Measurements from ENCODE around the gene BMP2.
A peak's percentile ranks its signal among the peaks of the same experiment; 100 is the strongest.

Gene BMP2

GRCh38 chr20:6767126-6767535, 355 bp upstream of the BMP2 start:
- Histone ChIP-seq H3K4me1 (ENCODE audit: control insufficient read depth in 2 of 2, insufficient read depth in 2 of 2, low read length in 2 of 2) (peaks cover 10 to 20% of the 10 kb centered on the region in 2 donors), H3K4me3 (ENCODE audit: low read length in 2 of 2) (peak overlapping the region; percentile 45 to 69), H3K27ac (ENCODE audit: low read depth in 2 of 2, low read length in 2 of 2) (peak overlapping the region; percentile 43 to 59), H3K36me3 (ENCODE audit: control insufficient read depth in 2 of 2, insufficient read depth in 2 of 2, low read length in 2 of 2) (peaks cover 0 to 8% of the 10 kb centered on the region in 2 donors), H3K9me3 (ENCODE audit: control insufficient read depth in 2 of 2, low read length in 2 of 2) (no peaks in the 10 kb centered on the region), H3K9ac (ENCODE audit: low read depth in 1 of 2, low read length in 2 of 2) (peak overlapping the region; percentile 18 to 43), H3K27me3 (ENCODE audit: control insufficient read depth in 2 of 2, insufficient read depth in 2 of 2, low read length in 2 of 2) (peaks cover 0 to 2% of the 10 kb centered on the region in 2 donors)

DNA sequence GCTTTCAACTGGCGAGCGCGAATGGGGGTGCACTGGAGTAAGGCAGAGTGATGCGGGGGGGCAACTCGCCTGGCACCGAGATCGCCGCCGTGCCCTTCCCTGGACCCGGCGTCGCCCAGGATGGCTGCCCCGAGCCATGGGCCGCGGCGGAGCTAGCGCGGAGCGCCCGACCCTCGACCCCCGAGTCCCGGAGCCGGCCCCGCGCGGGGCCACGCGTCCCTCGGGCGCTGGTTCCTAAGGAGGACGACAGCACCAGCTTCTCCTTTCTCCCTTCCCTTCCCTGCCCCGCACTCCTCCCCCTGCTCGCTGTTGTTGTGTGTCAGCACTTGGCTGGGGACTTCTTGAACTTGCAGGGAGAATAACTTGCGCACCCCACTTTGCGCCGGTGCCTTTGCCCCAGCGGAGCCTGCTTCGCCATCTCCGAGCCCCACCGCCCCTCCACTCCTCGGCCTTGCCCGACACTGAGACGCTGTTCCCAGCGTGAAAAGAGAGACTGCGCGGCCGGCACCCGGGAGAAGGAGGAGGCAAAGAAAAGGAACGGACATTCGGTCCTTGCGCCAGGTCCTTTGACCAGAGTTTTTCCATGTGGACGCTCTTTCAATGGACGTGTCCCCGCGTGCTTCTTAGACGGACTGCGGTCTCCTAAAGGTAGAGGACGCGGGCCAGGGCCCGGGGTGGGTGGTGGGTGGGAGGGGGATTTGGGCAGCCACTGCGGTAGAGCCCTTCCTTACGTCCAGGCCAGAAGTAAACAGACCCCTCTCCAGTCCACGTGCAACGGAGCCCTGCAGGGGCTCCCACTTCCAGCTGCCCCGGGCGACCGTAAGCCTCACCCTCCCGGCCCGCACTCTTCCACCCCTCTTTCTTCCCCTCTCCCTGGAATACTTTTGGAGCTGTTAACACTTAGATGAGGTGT, 998 bp downstream of the BMP2 start:
- peaks cover 10 to 20% of the 10 kb centered on the region in 2 donors for H3K4me1 ChIP-seq (ENCODE audit: control insufficient read depth in 2 of 2, insufficient read depth in 2 of 2, low read length in 2 of 2)
- H3K27me3 ChIP-seq (ENCODE audit: control insufficient read depth in 2 of 2, insufficient read depth in 2 of 2, low read length in 2 of 2) = peaks cover 0 to 2% of the 10 kb centered on the region in 2 donors
- H3K9me3 ChIP-seq (ENCODE audit: control insufficient read depth in 2 of 2, low read length in 2 of 2) = no peaks in the 10 kb centered on the region
- H3K4me3 ChIP-seq (ENCODE audit: low read length in 2 of 2) = peak overlapping the region; percentile 83 to 90
- H3K27ac ChIP-seq (ENCODE audit: low read depth in 2 of 2, low read length in 2 of 2) = peak overlapping the region; percentile 77 to 87
- H3K9ac ChIP-seq (ENCODE audit: low read depth in 1 of 2, low read length in 2 of 2) = peak overlapping the region; percentile 71 to 94
- peaks cover 0 to 21% of the 10 kb centered on the region in 2 donors for H3K36me3 ChIP-seq (ENCODE audit: control insufficient read depth in 2 of 2, insufficient read depth in 2 of 2, low read length in 2 of 2)

DNA sequence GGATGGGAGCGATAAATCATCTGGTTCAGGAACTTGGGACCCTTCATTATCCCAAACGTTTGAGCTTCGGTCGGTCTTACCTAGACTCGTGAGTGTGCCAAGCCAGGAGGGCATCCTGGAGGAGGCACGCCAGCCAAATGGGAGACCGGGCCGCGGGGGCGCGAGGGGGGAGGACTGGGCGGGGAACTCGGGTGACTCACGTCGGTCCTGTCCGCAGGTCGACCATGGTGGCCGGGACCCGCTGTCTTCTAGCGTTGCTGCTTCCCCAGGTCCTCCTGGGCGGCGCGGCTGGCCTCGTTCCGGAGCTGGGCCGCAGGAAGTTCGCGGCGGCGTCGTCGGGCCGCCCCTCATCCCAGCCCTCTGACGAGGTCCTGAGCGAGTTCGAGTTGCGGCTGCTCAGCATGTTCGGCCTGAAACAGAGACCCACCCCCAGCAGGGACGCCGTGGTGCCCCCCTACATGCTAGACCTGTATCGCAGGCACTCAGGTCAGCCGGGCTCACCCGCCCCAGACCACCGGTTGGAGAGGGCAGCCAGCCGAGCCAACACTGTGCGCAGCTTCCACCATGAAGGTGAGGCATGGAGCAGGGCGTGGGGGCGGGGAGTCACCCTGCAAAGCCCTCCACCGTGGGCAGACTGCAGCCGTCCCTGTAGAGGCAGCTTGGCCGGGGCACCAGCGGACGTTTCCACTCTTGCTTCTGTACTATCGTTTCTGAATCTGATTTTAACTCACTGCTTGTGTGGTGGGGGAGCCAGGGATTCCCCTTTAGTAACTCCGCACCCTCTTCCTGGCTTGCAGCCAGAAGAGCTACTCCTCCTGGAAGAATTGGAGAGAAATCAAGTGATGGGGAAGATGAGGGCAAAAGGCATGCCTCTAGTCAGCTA, 2.7 kb downstream of the BMP2 start:
- H3K36me3 ChIP-seq (ENCODE audit: control insufficient read depth in 2 of 2, insufficient read depth in 2 of 2, low read length in 2 of 2) = peaks cover 0 to 21% of the 10 kb centered on the region in 2 donors
- peak overlapping the region; percentile 83 to 90 for H3K4me3 ChIP-seq (ENCODE audit: low read length in 2 of 2)
- peak overlapping the region; percentile 19 to 35 for H3K27ac ChIP-seq (ENCODE audit: low read depth in 2 of 2, low read length in 2 of 2)
- H3K9ac ChIP-seq (ENCODE audit: low read depth in 1 of 2, low read length in 2 of 2) = peak overlapping the region; percentile 71 to 94
- H3K27me3 ChIP-seq (ENCODE audit: control insufficient read depth in 2 of 2, insufficient read depth in 2 of 2, low read length in 2 of 2) = peaks cover 0 to 2% of the 10 kb centered on the region in 2 donors
- no peaks in the 10 kb centered on the region for H3K9me3 ChIP-seq (ENCODE audit: control insufficient read depth in 2 of 2, low read length in 2 of 2)
- H3K4me1 ChIP-seq (ENCODE audit: control insufficient read depth in 2 of 2, insufficient read depth in 2 of 2, low read length in 2 of 2) = peaks cover 10 to 20% of the 10 kb centered on the region in 2 donors

DNA sequence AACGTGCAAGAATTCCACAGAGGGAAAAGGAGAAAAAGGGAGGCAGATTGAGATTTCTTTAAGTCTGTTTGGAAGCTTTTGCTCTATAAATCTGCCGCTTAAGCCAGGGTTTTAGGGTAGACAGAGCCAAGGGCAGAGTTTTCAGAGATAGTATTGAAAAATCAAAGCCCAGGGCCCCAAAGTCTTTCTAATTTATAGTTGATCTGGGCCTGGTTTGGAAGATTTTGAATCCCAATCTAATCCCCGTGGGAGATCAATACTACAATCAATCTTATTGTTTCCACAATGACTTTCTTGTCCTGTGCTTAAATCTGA, 3.3 kb downstream of the BMP2 start:
- Histone ChIP-seq H3K9ac (ENCODE audit: low read depth in 1 of 2, low read length in 2 of 2) (peak overlapping the region; percentile 71 to 94), H3K27me3 (ENCODE audit: control insufficient read depth in 2 of 2, insufficient read depth in 2 of 2, low read length in 2 of 2) (peaks cover 0 to 2% of the 10 kb centered on the region in 2 donors), H3K9me3 (ENCODE audit: control insufficient read depth in 2 of 2, low read length in 2 of 2) (no peaks in the 10 kb centered on the region), H3K27ac (ENCODE audit: low read depth in 2 of 2, low read length in 2 of 2) (no peak overlapping the region), H3K4me3 (ENCODE audit: low read length in 2 of 2) (peak overlapping the region; percentile 83 to 90), H3K36me3 (ENCODE audit: control insufficient read depth in 2 of 2, insufficient read depth in 2 of 2, low read length in 2 of 2) (peaks cover 0 to 21% of the 10 kb centered on the region in 2 donors), H3K4me1 (ENCODE audit: control insufficient read depth in 2 of 2, insufficient read depth in 2 of 2, low read length in 2 of 2) (peaks cover 10 to 20% of the 10 kb centered on the region in 2 donors)

GRCh38 chr20:6780433-6781190, 13.1 kb downstream of the BMP2 start:
- Histone ChIP-seq H3K27me3 (ENCODE audit: control insufficient read depth in 2 of 2, insufficient read depth in 2 of 2, low read length in 2 of 2) (no peaks in the 10 kb centered on the region), H3K27ac (ENCODE audit: low read depth in 2 of 2, low read length in 2 of 2) (no peak overlapping the region), H3K9me3 (ENCODE audit: control insufficient read depth in 2 of 2, low read length in 2 of 2) (no peaks in the 10 kb centered on the region), H3K4me1 (ENCODE audit: control insufficient read depth in 2 of 2, insufficient read depth in 2 of 2, low read length in 2 of 2) (peaks cover 4 to 7% of the 10 kb centered on the region in 2 donors), H3K36me3 (ENCODE audit: control insufficient read depth in 2 of 2, insufficient read depth in 2 of 2, low read length in 2 of 2) (peaks cover 6 to 16% of the 10 kb centered on the region in 2 donors), H3K9ac (ENCODE audit: low read depth in 1 of 2, low read length in 2 of 2) (no peak overlapping the region), H3K4me3 (ENCODE audit: low read length in 2 of 2) (no peak overlapping the region)

DNA sequence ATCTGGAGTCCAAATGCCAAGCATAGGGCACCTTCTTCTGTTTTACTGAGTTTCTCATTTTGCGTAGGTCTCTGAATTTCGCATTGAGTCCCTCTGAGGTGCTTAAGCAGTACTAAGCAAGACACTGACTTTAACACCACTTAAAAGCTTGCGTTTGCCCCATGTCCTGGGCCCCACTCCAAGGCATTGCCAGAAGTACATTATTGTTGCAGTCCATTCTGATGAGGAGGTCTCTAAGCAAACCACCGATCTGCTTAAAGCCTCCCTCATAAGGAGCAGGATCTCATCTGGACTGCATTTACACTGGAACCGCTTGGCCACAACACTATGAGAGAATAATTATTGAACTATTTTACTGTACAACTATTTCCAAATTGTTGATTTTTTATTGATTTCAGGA, 16.3 kb downstream of the BMP2 start:
- peaks cover 1 to 7% of the 10 kb centered on the region in 2 donors for H3K36me3 ChIP-seq (ENCODE audit: control insufficient read depth in 2 of 2, insufficient read depth in 2 of 2, low read length in 2 of 2)
- H3K9ac ChIP-seq (ENCODE audit: low read depth in 1 of 2, low read length in 2 of 2) = no peak overlapping the region
- no peaks in the 10 kb centered on the region for H3K9me3 ChIP-seq (ENCODE audit: control insufficient read depth in 2 of 2, low read length in 2 of 2)
- no peaks in the 10 kb centered on the region for H3K27me3 ChIP-seq (ENCODE audit: control insufficient read depth in 2 of 2, insufficient read depth in 2 of 2, low read length in 2 of 2)
- peak overlapping the region; percentile 32 to 45 for H3K27ac ChIP-seq (ENCODE audit: low read depth in 2 of 2, low read length in 2 of 2)
- peaks cover 4 to 7% of the 10 kb centered on the region in 2 donors for H3K4me1 ChIP-seq (ENCODE audit: control insufficient read depth in 2 of 2, insufficient read depth in 2 of 2, low read length in 2 of 2)
- H3K4me3 ChIP-seq (ENCODE audit: low read length in 2 of 2) = no peak overlapping the region

DNA sequence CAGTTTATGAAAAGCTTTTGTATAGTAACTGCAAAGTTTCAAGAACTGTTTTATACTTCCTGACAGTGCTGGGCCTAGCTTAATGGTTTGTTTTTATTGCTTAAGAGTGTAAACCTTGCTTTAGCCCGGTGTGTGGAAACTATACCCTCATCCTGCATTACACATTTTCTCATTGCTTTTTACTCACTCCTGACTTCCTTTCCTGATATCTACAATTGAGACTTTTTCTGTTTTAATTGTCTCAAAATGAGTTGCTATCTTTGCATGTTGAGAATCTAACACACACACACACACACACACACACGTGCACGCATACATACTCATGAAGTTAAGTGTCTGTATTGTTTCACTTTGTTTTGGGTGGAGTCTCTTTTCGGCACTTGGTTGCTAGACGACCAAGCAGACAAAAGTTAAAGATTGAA, 16.7 kb downstream of the BMP2 start:
- H3K27me3 ChIP-seq (ENCODE audit: control insufficient read depth in 2 of 2, insufficient read depth in 2 of 2, low read length in 2 of 2) = no peaks in the 10 kb centered on the region
- no peak overlapping the region for H3K9ac ChIP-seq (ENCODE audit: low read depth in 1 of 2, low read length in 2 of 2)
- no peak overlapping the region for H3K4me3 ChIP-seq (ENCODE audit: low read length in 2 of 2)
- H3K27ac ChIP-seq (ENCODE audit: low read depth in 2 of 2, low read length in 2 of 2) = peak overlapping the region; percentile 45 to 48
- H3K36me3 ChIP-seq (ENCODE audit: control insufficient read depth in 2 of 2, insufficient read depth in 2 of 2, low read length in 2 of 2) = peaks cover 0 to 6% of the 10 kb centered on the region in 2 donors
- H3K9me3 ChIP-seq (ENCODE audit: control insufficient read depth in 2 of 2, low read length in 2 of 2) = no peaks in the 10 kb centered on the region
- H3K4me1 ChIP-seq (ENCODE audit: control insufficient read depth in 2 of 2, insufficient read depth in 2 of 2, low read length in 2 of 2) = peaks cover 4 to 7% of the 10 kb centered on the region in 2 donors

DNA sequence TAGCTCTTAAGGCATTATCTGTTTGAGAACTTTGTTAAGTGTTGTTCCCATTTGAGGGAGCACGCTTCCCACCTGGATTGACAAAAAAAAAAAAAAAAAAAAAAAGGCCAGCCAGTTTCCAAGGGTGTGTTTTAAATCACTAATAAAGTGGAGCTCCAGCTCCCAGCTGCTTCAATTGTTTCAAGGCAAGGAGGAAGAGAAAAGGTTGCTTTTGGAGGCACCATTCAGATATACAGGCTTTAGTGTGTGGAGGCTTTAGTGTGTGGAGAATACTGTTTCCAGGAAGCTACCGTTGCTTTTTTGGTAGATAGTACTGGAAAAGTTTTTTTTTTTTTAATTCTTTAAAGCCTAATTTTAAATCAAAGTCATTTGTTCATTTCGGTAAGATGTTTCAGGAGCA, 17.3 kb downstream of the BMP2 start:
- no peaks in the 10 kb centered on the region for H3K9me3 ChIP-seq (ENCODE audit: control insufficient read depth in 2 of 2, low read length in 2 of 2)
- H3K4me1 ChIP-seq (ENCODE audit: control insufficient read depth in 2 of 2, insufficient read depth in 2 of 2, low read length in 2 of 2) = peaks cover 4 to 7% of the 10 kb centered on the region in 2 donors
- H3K4me3 ChIP-seq (ENCODE audit: low read length in 2 of 2) = no peak overlapping the region
- peaks cover 0 to 6% of the 10 kb centered on the region in 2 donors for H3K36me3 ChIP-seq (ENCODE audit: control insufficient read depth in 2 of 2, insufficient read depth in 2 of 2, low read length in 2 of 2)
- peak overlapping the region; percentile 45 to 48 for H3K27ac ChIP-seq (ENCODE audit: low read depth in 2 of 2, low read length in 2 of 2)
- no peaks in the 10 kb centered on the region for H3K27me3 ChIP-seq (ENCODE audit: control insufficient read depth in 2 of 2, insufficient read depth in 2 of 2, low read length in 2 of 2)
- H3K9ac ChIP-seq (ENCODE audit: low read depth in 1 of 2, low read length in 2 of 2) = no peak overlapping the region

DNA sequence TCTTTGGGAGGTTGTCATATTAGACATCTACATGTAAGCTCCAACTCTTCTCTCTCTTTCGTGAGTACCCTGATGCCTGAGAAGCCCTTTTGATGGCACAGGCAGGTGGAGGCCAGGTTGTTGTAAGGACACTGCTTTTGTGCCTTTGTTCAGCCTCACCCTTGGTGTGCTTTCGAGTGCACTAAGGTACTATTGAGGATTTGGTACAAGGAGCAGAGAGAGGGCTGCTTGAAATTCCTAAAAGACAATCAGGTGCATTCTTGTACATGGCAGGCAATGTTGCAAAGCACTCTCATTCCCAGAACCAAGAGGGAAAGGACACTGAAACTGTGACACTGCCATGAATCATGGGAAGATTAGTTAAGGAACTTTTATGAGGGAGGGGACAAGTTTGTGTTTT, 19.1 kb downstream of the BMP2 start:
- Histone ChIP-seq H3K4me3 (ENCODE audit: low read length in 2 of 2) (no peak overlapping the region), H3K27ac (ENCODE audit: low read depth in 2 of 2, low read length in 2 of 2) (no peak overlapping the region), H3K27me3 (ENCODE audit: control insufficient read depth in 2 of 2, insufficient read depth in 2 of 2, low read length in 2 of 2) (no peaks in the 10 kb centered on the region), H3K9me3 (ENCODE audit: control insufficient read depth in 2 of 2, low read length in 2 of 2) (no peaks in the 10 kb centered on the region), H3K9ac (ENCODE audit: low read depth in 1 of 2, low read length in 2 of 2) (no peak overlapping the region), H3K36me3 (ENCODE audit: control insufficient read depth in 2 of 2, insufficient read depth in 2 of 2, low read length in 2 of 2) (no peaks in the 10 kb centered on the region), H3K4me1 (ENCODE audit: control insufficient read depth in 2 of 2, insufficient read depth in 2 of 2, low read length in 2 of 2) (peaks cover 4 to 7% of the 10 kb centered on the region in 2 donors)
